Stimulated activated CD8-positive, alpha-beta memory T cell treated with anti-CD3 and anti-CD28 coated beads, Interleukin-7, amount 100 ng/mL, for 48 hours (primary cell): Measurements from ENCODE around the gene COL12A1.

ENCODE experiments used
- DNase-seq, 2 donors: peaks; one replicate each; pipeline ENCODE4 v3.0.0-alpha.2; 2020; ENCODE audit warnings: low read depth in 1 of 2; ENCODE audit errors: extremely low read depth in 1 of 2

The COL12A1 gene

GRCh38 chr6:75106426-75106825, 99.4 kb downstream of the COL12A1 start:
- no peak for DNase-seq

- DNase-seq = no peak
These were observed 102.4 kb downstream of the COL12A1 start for GRCh38 chr6:75103431-75103830.

- DNase-seq = no peak
These were observed 103.6 kb downstream of the COL12A1 start for GRCh38 chr6:75102301-75102700.

- no peak for DNase-seq
These were observed 104.0 kb downstream of the COL12A1 start for GRCh38 chr6:75101896-75102295.

GRCh38 chr6:75098709-75099108, 107.1 kb downstream of the COL12A1 start:
- no peak for DNase-seq

- no peak for DNase-seq
These were observed 108.9 kb downstream of the COL12A1 start for GRCh38 chr6:75096966-75097365.

GRCh38 chr6:75094614-75095200, 111.1 kb downstream of the COL12A1 start:
- no peak for DNase-seq

GRCh38 chr6:75091467-75092190, 114.2 kb downstream of the COL12A1 start:
- no peak for DNase-seq

- DNase-seq = no peak
These were observed 115.3 kb downstream of the COL12A1 start for GRCh38 chr6:75090576-75090975.

- no peak for DNase-seq
These were observed 115.9 kb downstream of the COL12A1 start for GRCh38 chr6:75089921-75090320.

- DNase-seq = no peak
These were observed 116.5 kb downstream of the COL12A1 start for GRCh38 chr6:75089151-75089897.

GRCh38 chr6:75085931-75086635, 119.8 kb downstream of the COL12A1 start:
- DNase-seq = no peak

- no peak for DNase-seq
These were observed 120.9 kb downstream of the COL12A1 start for GRCh38 chr6:75084872-75085381.

GRCh38 chr6:75084018-75084417, 121.8 kb downstream of the COL12A1 start:
- no peak for DNase-seq

- no peak for DNase-seq
These were observed 123.9 kb downstream of the COL12A1 start for GRCh38 chr6:75081921-75082320.

GRCh38 chr6:75081047-75081446, 124.8 kb downstream of the COL12A1 start:
- DNase-seq = no peak

- DNase-seq = no peak
These were observed 126.3 kb downstream of the COL12A1 start for GRCh38 chr6:75079589-75079988.

- no peak for DNase-seq
These were observed 128.2 kb downstream of the COL12A1 start for GRCh38 chr6:75077701-75078100.

GRCh38 chr6:75076009-75076408, 129.8 kb downstream of the COL12A1 start:
- DNase-seq = no peak

- no peak for DNase-seq
These were observed 135.6 kb downstream of the COL12A1 start for GRCh38 chr6:75070244-75070643.

GRCh38 chr6:75065523-75065922, 140.3 kb downstream of the COL12A1 start:
- DNase-seq = no peak
